H9 (cell line): ENCODE measurements around the gene CTIF. TPM values are rescaled to one million over a fixed set of nuclear protein-coding genes. Genes with fewer than 3 reads are reported as not detected.

Experiments
- DNase-seq: peaks from one replicate; pipeline ENCODE4 v3.0.0-alpha.2; 2017
- H2AFZ ChIP-seq: one replicate; pipeline ENCODE4 v1.6.1; 2013; ENCODE audit warnings: mild to moderate bottlenecking, low read length, control low read depth, moderate library complexity
- H2AK5ac ChIP-seq: 2 replicates; pipeline ENCODE4 v1.6.1; 2013; ENCODE audit warnings: low read length, control low read depth, mixed read lengths; ENCODE audit not compliant: insufficient read length
- H2BK120ac ChIP-seq: one replicate; pipeline ENCODE4 v1.6.1; 2013; ENCODE audit warnings: low read depth, mild to moderate bottlenecking, low read length, control low read depth, inconsistent platforms; ENCODE audit not compliant: poor library complexity, severe bottlenecking
- H2BK12ac ChIP-seq: 2 replicates; pipeline ENCODE4 v1.6.1; 2013; ENCODE audit warnings: low read length, control low read depth, mixed read lengths, low read depth; ENCODE audit not compliant: insufficient read length
- H2BK15ac ChIP-seq: 2 replicates; pipeline ENCODE4 v1.6.1; 2013; ENCODE audit warnings: low read depth, low read length, control low read depth
- H2BK20ac ChIP-seq: one replicate; pipeline ENCODE4 v1.6.1; 2013; ENCODE audit warnings: low read depth, mild to moderate bottlenecking, low read length, control low read depth, inconsistent platforms; ENCODE audit not compliant: poor library complexity, severe bottlenecking
- H2BK5ac ChIP-seq: 2 replicates; pipeline ENCODE4 v1.6.1; 2013; ENCODE audit warnings: low read length, control low read depth, mixed read lengths; ENCODE audit not compliant: insufficient read length
- H3K14ac ChIP-seq: 2 replicates; pipeline ENCODE4 v1.6.1; 2013; ENCODE audit warnings: low read length, control low read depth; ENCODE audit not compliant: insufficient read depth
- H3K18ac ChIP-seq: 2 replicates; pipeline ENCODE4 v1.6.1; 2013; ENCODE audit warnings: low read depth, mild to moderate bottlenecking, mixed read lengths, low read length, control low read depth; ENCODE audit not compliant: insufficient read length
- H3K23ac ChIP-seq: 2 replicates; pipeline ENCODE4 v1.6.1; 2013; ENCODE audit warnings: low read length, control low read depth, mixed read lengths, low read depth; ENCODE audit not compliant: insufficient read length
- H3K23me2 ChIP-seq: 2 replicates; pipeline ENCODE4 v1.6.1; 2013; ENCODE audit warnings: low read depth, mild to moderate bottlenecking, mixed read lengths, low read length, control low read depth; ENCODE audit not compliant: insufficient read length, poor library complexity, severe bottlenecking
- H3K27ac ChIP-seq: 2 replicates; pipeline ENCODE4 v1.5.1; 2013; ENCODE audit warnings: low read length, control low read depth, mixed read lengths, low read depth; ENCODE audit not compliant: insufficient read length
- H3K27me3 ChIP-seq: 2 replicates; pipeline ENCODE4 v1.6.1; 2013; ENCODE audit warnings: low read length, control low read depth, inconsistent platforms; ENCODE audit not compliant: insufficient read depth
- H3K4ac ChIP-seq: 2 replicates; pipeline ENCODE4 v1.6.1; 2013; ENCODE audit warnings: low read depth, mild to moderate bottlenecking, control low read depth, inconsistent platforms, low read length, moderate library complexity
- H3K4me1 ChIP-seq: 2 replicates; pipeline ENCODE4 v1.6.1; 2013; ENCODE audit warnings: low read length, control low read depth, inconsistent platforms; ENCODE audit not compliant: insufficient read depth
- H3K4me2 ChIP-seq: 2 replicates; pipeline ENCODE4 v1.6.1; 2013; ENCODE audit warnings: low read length, control low read depth, mixed read lengths; ENCODE audit not compliant: insufficient read length, insufficient read depth
- H3K56ac ChIP-seq: 2 replicates; pipeline ENCODE4 v1.6.1; 2013; ENCODE audit warnings: low read depth, mild to moderate bottlenecking, mixed read lengths, low read length, control low read depth; ENCODE audit not compliant: insufficient read length
- H3K79me1 ChIP-seq: 2 replicates; pipeline ENCODE4 v1.6.1; 2013; ENCODE audit warnings: low read depth, mild to moderate bottlenecking, moderate library complexity, low read length, control low read depth, inconsistent platforms; ENCODE audit not compliant: insufficient read depth, poor library complexity, severe bottlenecking
- H3K79me2 ChIP-seq: 2 replicates; pipeline ENCODE4 v1.6.1; 2013; ENCODE audit warnings: low read length, control low read depth, inconsistent platforms; ENCODE audit not compliant: insufficient read depth
- H3K9ac ChIP-seq: 2 replicates; pipeline ENCODE4 v1.6.1; 2013; ENCODE audit warnings: low read length, control low read depth, mixed read lengths; ENCODE audit not compliant: insufficient read length; ENCODE audit errors: extremely low read depth
- H3K9me3 ChIP-seq: one replicate; pipeline ENCODE4 v1.6.1; 2013; ENCODE audit warnings: low read depth, low read length, inconsistent platforms; ENCODE audit not compliant: control insufficient read depth
- H3T11ph ChIP-seq: one replicate; pipeline ENCODE4 v1.6.1; 2013; ENCODE audit warnings: mild to moderate bottlenecking, low read length, control low read depth, inconsistent platforms
- H4K20me1 ChIP-seq: one replicate; pipeline ENCODE4 v1.6.1; 2013; ENCODE audit not compliant: control insufficient read depth, insufficient read length, insufficient read depth
- H4K5ac ChIP-seq: 2 replicates; pipeline ENCODE4 v1.6.1; 2013; ENCODE audit warnings: low read depth, mild to moderate bottlenecking, mixed read lengths, low read length, control low read depth; ENCODE audit not compliant: insufficient read length
- H4K8ac ChIP-seq: replicated peaks from 2 replicates; pipeline ENCODE4 v1.6.1; 2013; ENCODE audit warnings: low read length, control low read depth, mixed read lengths, low read depth; ENCODE audit not compliant: insufficient read length
- H4K91ac ChIP-seq: 2 replicates; pipeline ENCODE4 v1.6.1; 2013; ENCODE audit warnings: low read depth, mild to moderate bottlenecking, moderate library complexity, mixed read lengths, low read length, control low read depth; ENCODE audit not compliant: insufficient read length
- H3K27ac Mint-ChIP-seq, 3 experiments: 2 replicates in 2 of 3; 3 replicates in 1 of 3; pipeline ENCODE4 v1.8.0; 2020 to 2021; ENCODE audit warnings: mixed read lengths in 3 of 3, mild to moderate bottlenecking in 1 of 3, moderate library complexity in 1 of 3
- H3K27me3 Mint-ChIP-seq: 2 replicates; pipeline ENCODE4 v1.8.0; 2021; ENCODE audit warnings: low read depth, mild to moderate bottlenecking, moderate library complexity, mixed read lengths
- H3K36me3 Mint-ChIP-seq, 3 experiments: 2 replicates in 2 of 3; 3 replicates in 1 of 3; pipeline ENCODE4 v1.8.0; 2020 to 2021; ENCODE audit warnings: low read depth in 3 of 3, mixed read lengths in 3 of 3; ENCODE audit not compliant: insufficient read depth in 1 of 3
- H3K4me1 Mint-ChIP-seq, 2 experiments: 2 replicates each; pipeline ENCODE4 v1.8.0; 2020; ENCODE audit warnings: mixed read lengths in 2 of 2
- H3K4me3 Mint-ChIP-seq, 2 experiments: 2 replicates in 1 of 2; 3 replicates in 1 of 2; pipeline ENCODE4 v1.8.0; 2020 to 2021; ENCODE audit warnings: mild to moderate bottlenecking in 2 of 2, mixed read lengths in 2 of 2, moderate library complexity in 1 of 2
- H3K9me3 Mint-ChIP-seq, 2 experiments: 2 replicates in 1 of 2; 3 replicates in 1 of 2; pipeline ENCODE4 v1.8.0; 2020; ENCODE audit warnings: mild to moderate bottlenecking in 2 of 2, mixed read lengths in 2 of 2, moderate library complexity in 1 of 2
- WGBS: extraction: QIAGEN DNeasy Blood & Tissue Kit; methylation state at CpG from one replicate; pipeline ENCODE4 v1.1.7; 2013; ENCODE audit warnings: missing lambda C conversion rate, low lambda C conversion rate, mixed read lengths; ENCODE audit not compliant: insufficient read length; ENCODE audit errors: extremely low coverage; 5-methylcytosine and 5-hydroxymethylcytosine counted together
- total RNA-seq: library from RNA; stranded (reverse); gene quantifications from 2 replicates; pipeline ENCODE4 v1.2.1, GENCODE V29; 2021
- TF ChIP-seq, protein P1 (sequence below): fragments of 200-600 bp; sonication (generic); conservative IDR thresholded peaks from 3 replicates; pipeline ENCODE4 v1.8.0; 2021; ENCODE audit warnings: antibody characterized with exemption, mild to moderate bottlenecking

The CTIF gene
- total RNA-seq, 1 experiment from 2014 or later = 15.8 TPM

DNA sequence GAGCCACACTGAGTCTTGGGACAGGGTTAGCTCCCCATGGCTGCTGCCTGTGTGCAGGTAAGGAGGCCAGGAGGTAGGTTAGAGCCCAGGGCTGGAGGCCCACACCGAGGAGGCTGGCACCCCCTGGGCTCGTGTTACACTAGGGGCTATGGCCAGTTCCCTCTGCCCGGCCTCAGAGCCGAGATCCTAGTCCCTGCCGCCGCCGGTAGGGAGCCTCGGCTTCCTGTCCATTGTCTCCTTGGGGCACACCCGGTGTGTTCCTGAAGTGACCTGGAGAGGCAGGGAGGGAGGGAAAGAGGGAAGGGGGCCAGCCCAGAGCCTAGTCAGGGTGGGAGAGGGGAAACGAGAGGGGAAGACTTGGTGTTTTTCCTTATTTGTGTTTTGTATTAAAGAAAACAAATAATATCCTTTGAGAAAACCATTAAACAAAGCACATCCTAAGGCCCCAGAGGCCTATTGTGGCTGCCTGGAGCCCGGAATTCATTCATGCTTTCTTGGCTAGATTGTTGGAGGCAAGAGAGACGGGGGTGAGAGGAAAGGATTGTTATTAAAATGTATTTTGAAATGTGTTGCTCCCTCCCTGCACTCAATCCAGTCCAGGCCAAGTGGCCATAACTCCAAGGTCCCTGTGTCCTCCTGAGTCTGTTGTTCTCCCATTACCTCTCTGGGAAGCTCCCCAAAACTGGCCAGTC lies 170.7 kb downstream of the CTIF start:
- Histone ChIP-seq H3K23ac (no peak overlapping the region), H3T11ph (no peak overlapping the region), H3K56ac (no peak overlapping the region), H2BK15ac (no peak overlapping the region), H4K91ac (no peak overlapping the region), H2BK12ac (no peak overlapping the region), H3K9me3 (no peaks in the 10 kb centered on the region), H2AK5ac (no peak overlapping the region), H2BK120ac (no peak overlapping the region), H4K20me1 (no peaks in the 10 kb centered on the region), H4K8ac (no peak overlapping the region), H2BK5ac (no peak overlapping the region), H3K14ac (no peak overlapping the region; the same call in 1 of the 2 replicates), H3K4ac (no peak overlapping the region), H2AFZ (no peak overlapping the region), H3K9ac (no peak overlapping the region), H3K79me1 (no peaks in the 10 kb centered on the region), H3K27me3 (no peaks in the 10 kb centered on the region), H3K23me2 (no peaks in the 10 kb centered on the region), H2BK20ac (no peak overlapping the region), H3K4me2 (no peak overlapping the region), H3K27ac (no peak overlapping the region), H3K18ac (no peak overlapping the region), H4K5ac (no peak overlapping the region), H3K79me2 (no peaks in the 10 kb centered on the region), H3K4me1 (no peaks in the 10 kb centered on the region)
- TF ChIP-seq, protein P1, sequence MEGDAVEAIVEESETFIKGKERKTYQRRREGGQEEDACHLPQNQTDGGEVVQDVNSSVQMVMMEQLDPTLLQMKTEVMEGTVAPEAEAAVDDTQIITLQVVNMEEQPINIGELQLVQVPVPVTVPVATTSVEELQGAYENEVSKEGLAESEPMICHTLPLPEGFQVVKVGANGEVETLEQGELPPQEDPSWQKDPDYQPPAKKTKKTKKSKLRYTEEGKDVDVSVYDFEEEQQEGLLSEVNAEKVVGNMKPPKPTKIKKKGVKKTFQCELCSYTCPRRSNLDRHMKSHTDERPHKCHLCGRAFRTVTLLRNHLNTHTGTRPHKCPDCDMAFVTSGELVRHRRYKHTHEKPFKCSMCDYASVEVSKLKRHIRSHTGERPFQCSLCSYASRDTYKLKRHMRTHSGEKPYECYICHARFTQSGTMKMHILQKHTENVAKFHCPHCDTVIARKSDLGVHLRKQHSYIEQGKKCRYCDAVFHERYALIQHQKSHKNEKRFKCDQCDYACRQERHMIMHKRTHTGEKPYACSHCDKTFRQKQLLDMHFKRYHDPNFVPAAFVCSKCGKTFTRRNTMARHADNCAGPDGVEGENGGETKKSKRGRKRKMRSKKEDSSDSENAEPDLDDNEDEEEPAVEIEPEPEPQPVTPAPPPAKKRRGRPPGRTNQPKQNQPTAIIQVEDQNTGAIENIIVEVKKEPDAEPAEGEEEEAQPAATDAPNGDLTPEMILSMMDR = peak; percentile 31; the same call in 2 of the 3 replicates
- no peaks in the 10 kb centered on the region for H3K27me3 Mint-ChIP-seq
- WGBS = no CpG with 5 or more reads among the region's 12 CpGs
- H3K27ac Mint-ChIP-seq = 0 out of 7 replicates have a peak overlapping the region, but pooled peaks of 1 of the 3 experiments have one; percentile 77
- DNase-seq = peak; percentile 75
- peaks cover 17 to 18% of the 10 kb centered on the region in 2 experiments for H3K4me1 Mint-ChIP-seq
- H3K36me3 Mint-ChIP-seq = peaks cover 0 to 2% (median 0%) of the 10 kb centered on the region in 3 experiments; a peak in 1 of 7 replicates
- peaks cover 0 to 2% of the 10 kb centered on the region in 2 experiments; a peak in 1 of 5 replicates for H3K9me3 Mint-ChIP-seq
- no peak overlapping the region for H3K4me3 Mint-ChIP-seq
